GM23338 (cell line): Measurements from ENCODE around the gene CHKB. TPM values are rescaled to one million over a fixed set of nuclear protein-coding genes. Genes with fewer than 3 reads are reported as not detected.
A peak's percentile ranks its signal among the peaks of the same experiment; 100 is the strongest.

Source experiments
- ATAC-seq: fragments of 200-7000 bp; cut with Tn5 transposase; 3 replicates; pipeline ENCODE4 v1.9.1; 2020
- DNase-seq: peaks from one replicate; pipeline ENCODE4 v3.0.0-alpha.2; 2015; ENCODE audit warnings: low spot score
- H2AFZ ChIP-seq: fragments of 200-600 bp; sonication (generic); 2 replicates; pipeline ENCODE4 v1.8.0; 2016; ENCODE audit warnings: antibody characterized with exemption, mild to moderate bottlenecking, moderate library complexity
- H3F3A ChIP-seq: fragments of 200-600 bp; sonication (generic); replicated peaks from 2 replicates; pipeline ENCODE4 v1.8.0; 2017; ENCODE audit warnings: antibody characterized with exemption, mixed run types, low read depth
- H3K27ac ChIP-seq: fragments of 200-600 bp; sonication (generic); 2 replicates; pipeline ENCODE4 v1.6.1; 2016; ENCODE audit warnings: low read depth
- H3K27me3 ChIP-seq: fragments of 200-600 bp; sonication (generic); 2 replicates; pipeline ENCODE4 v1.8.0; 2016; ENCODE audit warnings: mild to moderate bottlenecking, mixed run types, moderate library complexity; ENCODE audit not compliant: insufficient read depth
- H3K36me3 ChIP-seq: fragments of 200-600 bp; sonication (generic); 2 replicates; pipeline ENCODE4 v1.8.0; 2016; ENCODE audit warnings: mild to moderate bottlenecking; ENCODE audit not compliant: insufficient read depth
- H3K4me1 ChIP-seq: fragments of 200-600 bp; sonication (generic); 2 replicates; pipeline ENCODE4 v1.8.0; 2016; ENCODE audit warnings: mild to moderate bottlenecking, moderate library complexity; ENCODE audit not compliant: insufficient read depth
- H3K4me2 ChIP-seq: fragments of 200-600 bp; sonication (generic); 2 replicates; pipeline ENCODE4 v1.7.1; 2017; ENCODE audit warnings: mixed run types
- H3K4me3 ChIP-seq: fragments of 200-600 bp; sonication (generic); 2 replicates; pipeline ENCODE4 v1.6.1; 2016; ENCODE audit warnings: mixed run types
- H3K79me2 ChIP-seq: fragments of 200-600 bp; sonication (generic); replicated peaks from 2 replicates; pipeline ENCODE4 v1.8.0; 2017; ENCODE audit warnings: mild to moderate bottlenecking; ENCODE audit not compliant: insufficient read depth
- H3K9me2 ChIP-seq: fragments of 200-600 bp; sonication (generic); 2 replicates; pipeline ENCODE4 v1.8.0; 2017; ENCODE audit not compliant: insufficient read depth
- H4K20me1 ChIP-seq: fragments of 200-600 bp; sonication (generic); replicated peaks from 2 replicates; pipeline ENCODE4 v1.8.0; 2017; ENCODE audit warnings: mild to moderate bottlenecking; ENCODE audit not compliant: insufficient read depth
- H3K27ac Mint-ChIP-seq: 2 replicates; pipeline ENCODE4 v1.8.0; 2020; ENCODE audit warnings: inconsistent platforms, mild to moderate bottlenecking, moderate library complexity, mixed read lengths
- H3K27me3 Mint-ChIP-seq: 3 replicates; pipeline ENCODE4 v1.8.0; 2022; ENCODE audit warnings: low read depth, mild to moderate bottlenecking, moderate library complexity, mixed read lengths, inconsistent platforms; ENCODE audit not compliant: insufficient read depth, poor library complexity
- H3K36me3 Mint-ChIP-seq: 3 replicates; pipeline ENCODE4 v1.8.0; 2021; ENCODE audit warnings: low read depth, mild to moderate bottlenecking, inconsistent platforms, moderate library complexity, mixed read lengths
- H3K4me1 Mint-ChIP-seq: 3 replicates; pipeline ENCODE4 v1.8.0; 2020; ENCODE audit warnings: mild to moderate bottlenecking, inconsistent platforms, mixed read lengths
- H3K4me3 Mint-ChIP-seq: 3 replicates; pipeline ENCODE4 v1.8.0; 2021; ENCODE audit warnings: moderate library complexity, mild to moderate bottlenecking, inconsistent platforms, mixed read lengths
- H3K9me3 Mint-ChIP-seq: 3 replicates; pipeline ENCODE4 v1.8.0; 2020; ENCODE audit warnings: moderate library complexity, mild to moderate bottlenecking, inconsistent platforms, mixed read lengths
- CTCF ChIP-seq, 2 experiments: fragments of 200-600 bp in 1 of 2; sonication (generic) in 1 of 2; conservative IDR thresholded peaks; 2 replicates each; pipeline versions ENCODE4 v1.5.1 to v1.6.1; 2016 to 2017; ENCODE audit warnings: antibody characterized with exemption in 2 of 2, low read depth in 2 of 2, mild to moderate bottlenecking in 2 of 2, moderate library complexity in 1 of 2
- EZH2 ChIP-seq: fragments of 200-600 bp; sonication (generic); IDR thresholded peaks from one replicate; pipeline ENCODE4 v1.8.0; 2017; ENCODE audit warnings: antibody characterized with exemption, mild to moderate bottlenecking, low read depth; ENCODE audit not compliant: unreplicated experiment
- JUNB ChIP-seq: IDR thresholded peaks from one replicate; pipeline ENCODE4 v1.6.1; 2016; ENCODE audit warnings: antibody characterized with exemption; ENCODE audit not compliant: unreplicated experiment
- NANOG ChIP-seq: IDR thresholded peaks from 2 replicates; pipeline ENCODE4 v1.6.1; 2016; ENCODE audit warnings: antibody characterized with exemption, borderline replicate concordance
- REST ChIP-seq: IDR thresholded peaks from one replicate; pipeline ENCODE4 v1.6.1; 2018; ENCODE audit warnings: antibody characterized with exemption; ENCODE audit not compliant: unreplicated experiment
- STAT1 ChIP-seq: IDR thresholded peaks from one replicate; pipeline ENCODE4 v1.6.1; 2016; ENCODE audit warnings: antibody characterized with exemption; ENCODE audit not compliant: unreplicated experiment
- ZNF114 ChIP-seq: fragments of 250-450 bp; sonication (Bioruptor Pico); IDR thresholded peaks from 2 replicates; pipeline ENCODE4 v1.5.0; 2020; ENCODE audit warnings: mild to moderate bottlenecking, moderate library complexity
- polyA plus RNA-seq: library from polyadenylated mRNA; unstranded; fragments of >200 nt; fragmentation: Nextera tagmentation; extraction: Ambion mirVana; gene quantifications from 2 replicates; pipeline ENCODE4 v1.2.1, GENCODE V29; 2016
- total RNA-seq: library from RNA; depleted of rRNA; stranded (reverse); fragments of >200 nt; shearing (Covaris generic); gene quantifications from 2 replicates; pipeline ENCODE4 v1.2.3, GENCODE V29; 2014

CHKB gene
- total and polyA plus RNA-seq, 2 experiments from 2014 or later = 51.2 to 61.6 TPM

GRCh38 chr22:50548040-50548920 lies 34.4 kb downstream of the CHKB start:
- no peaks in the 10 kb centered on the region for H3K9me3 Mint-ChIP-seq
- peak; percentile 42 for TF ChIP-seq EZH2
- TF ChIP-seq NANOG = no peak

GRCh38 chr22:50547263-50547985 lies 35.2 kb downstream of the CHKB start:
- no peak for TF ChIP-seq EZH2
- no peak for TF ChIP-seq JUNB
- no peak for TF ChIP-seq REST
- TF ChIP-seq STAT1 = no peak
- TF ChIP-seq ZNF114 = no peak
- no peak for TF ChIP-seq CTCF (conservative IDR thresholded peaks at IDR 0.05; ENCODE audit: low read depth in 2 of 2)
- no peak overlapping the region for H2AFZ ChIP-seq
- H3K4me2 ChIP-seq = no peak overlapping the region
- no peak overlapping the region for H3K4me3 ChIP-seq
- Mint-ChIP-seq H3K27me3 (peaks cover 35% of the 10 kb centered on the region), H3K9me3 (no peaks in the 10 kb centered on the region), H3K36me3 (no peaks in the 10 kb centered on the region), H3K4me3 (no peak overlapping the region), H3K27ac (no peak overlapping the region), H3K4me1 (no peaks in the 10 kb centered on the region)
- no peaks in the 10 kb centered on the region for H3K36me3 ChIP-seq
- peak; percentile 3; the same call in 1 of the 3 replicates for ATAC-seq
- peaks cover 39% of the 10 kb centered on the region for H3K27me3 ChIP-seq
- no peaks in the 10 kb centered on the region for H3K9me2 ChIP-seq
- H4K20me1 ChIP-seq = no peaks in the 10 kb centered on the region
- no peaks in the 10 kb centered on the region; the same call in 1 of the 2 replicates for H3K4me1 ChIP-seq
- H3K79me2 ChIP-seq = no peaks in the 10 kb centered on the region
- no peak overlapping the region for H3K27ac ChIP-seq
- peaks cover 7% of the 10 kb centered on the region; the same call in 1 of the 2 replicates for H3F3A ChIP-seq
- DNase-seq = no peak

More at GRCh38 chr22:50548040-50548920, 34.4 kb downstream of the CHKB start:
- Histone ChIP-seq H3K4me2 (peak overlapping the region; percentile 66; the same call in 1 of the 2 replicates), H2AFZ (peak overlapping the region; percentile 90), H3F3A (peaks cover 7% of the 10 kb centered on the region; the same call in 1 of the 2 replicates), H3K27ac (no peak overlapping the region), H3K4me3 (peak overlapping the region; percentile 45; the same call in 1 of the 2 replicates), H3K79me2 (no peaks in the 10 kb centered on the region), H3K4me1 (no peaks in the 10 kb centered on the region; the same call in 1 of the 2 replicates), H3K27me3 (peaks cover 38% of the 10 kb centered on the region), H4K20me1 (no peaks in the 10 kb centered on the region), H3K36me3 (no peaks in the 10 kb centered on the region), H3K9me2 (no peaks in the 10 kb centered on the region)
- Mint-ChIP-seq H3K4me3 (no peak overlapping the region), H3K4me1 (no peaks in the 10 kb centered on the region), H3K36me3 (no peaks in the 10 kb centered on the region), H3K27ac (no peak overlapping the region), H3K27me3 (peaks cover 35% of the 10 kb centered on the region)
- no peak for DNase-seq
- peak; percentile 12 for ATAC-seq
